Kidney (tissue), 14 donors: ENCODE results near the gene PRICKLE2. TPM values are rescaled to one million over a fixed set of nuclear protein-coding genes. Genes with fewer than 3 reads are reported as not detected.

Source experiments
- DNase-seq, 5 donors: peaks; one replicate each; pipeline ENCODE4 v3.0.0-alpha.2; 2013 to 2020
- FAIRE-seq: peaks from 2 replicates; lab custom pipeline; 2012; peaks lifted over from hg19 to GRCh38; lab: Jason Lieb, UNC
- H3K27ac ChIP-seq, 2 donors: one replicate each; pipeline ENCODE4 v1.7.0; 2013; ENCODE audit warnings: low read depth in 2 of 2, low read length in 2 of 2, inconsistent platforms in 1 of 2
- H3K27me3 ChIP-seq: one replicate; pipeline ENCODE4 v1.7.1; 2013; ENCODE audit warnings: low read length, inconsistent platforms; ENCODE audit not compliant: control insufficient read depth, insufficient read depth
- H3K36me3 ChIP-seq, 3 donors: one replicate each; pipeline versions ENCODE4 v1.7.0 to v1.7.1; 2013; ENCODE audit warnings: low read length in 3 of 3, control low read depth in 1 of 3, inconsistent platforms in 1 of 3; ENCODE audit not compliant: insufficient read depth in 3 of 3, control insufficient read depth in 2 of 3
- H3K4me1 ChIP-seq, 3 donors: one replicate each; pipeline versions ENCODE4 v1.7.0 to v1.7.1; 2013; ENCODE audit warnings: low read length in 3 of 3, inconsistent platforms in 1 of 3, low read depth in 1 of 3; ENCODE audit not compliant: control insufficient read depth in 2 of 3, insufficient read depth in 2 of 3
- H3K4me3 ChIP-seq, 3 donors: one replicate each; pipeline versions ENCODE4 v1.7.0 to v1.8.1; 2013; ENCODE audit warnings: low read length in 3 of 3, control low read depth in 1 of 3, inconsistent platforms in 1 of 3
- H3K9ac ChIP-seq, 3 donors: one replicate each; pipeline versions ENCODE4 v1.7.0 to v1.7.1; 2013; ENCODE audit warnings: low read length in 3 of 3, control low read depth in 1 of 3, inconsistent platforms in 1 of 3
- H3K9me3 ChIP-seq, 3 donors: one replicate each; pipeline versions ENCODE4 v1.7.0 to v1.7.1; 2013; ENCODE audit warnings: low read length in 3 of 3, control low read depth in 1 of 3, inconsistent platforms in 1 of 3; ENCODE audit not compliant: control insufficient read depth in 2 of 3, insufficient read depth in 1 of 3
- CTCF ChIP-seq: IDR thresholded peaks from 3 replicates; pipeline ENCODE4 v1.5.1; 2012; ENCODE audit warnings: mild to moderate bottlenecking, moderate library complexity, borderline replicate concordance; ENCODE audit not compliant: insufficient read depth; ENCODE audit errors: extremely low read depth
- intact Hi-C: fragments of 100-400 bp; cut with DNase I; formaldehyde crosslinking; loops from one replicate; pipeline ENCODE4 v1.11.1; 2022
- polyA plus RNA-seq: library from polyadenylated mRNA; stranded (reverse); fragments of 350-450 nt; fragmentation: Illumina TruSeq; extraction: RNeasy Lipid Tissue Mini Kit (QIAGEN cat#74804); gene quantifications from one replicate; pipeline ENCODE4 v1.2.3, GENCODE V29; 2014; ENCODE audit warnings: low read depth, low replicate concordance; ENCODE audit not compliant: insufficient read depth
- total RNA-seq: library from RNA; stranded (reverse); fragmentation: NEBNext Ultra II Directional; extraction: Animal tissue kit (Norgen Biotek cat#: 25700); gene quantifications from one replicate; pipeline ENCODE4 v1.2.1, GENCODE V29; 2021
- donor health status: control.
- donor health status: control.
- donor health status: control.
- donor health status: control.
- donor health status: control.
- donor health status: DM: yes; HTN: yes; CAD: no.
- donor health status: Normal renal cell carcinoma (clear cell type).

The PRICKLE2 gene
- total and polyA plus RNA-seq, 2 donors from 2014 or later: 3.5 to 22.9 TPM

GRCh38 chr3:64203969-64204908 lies 21.0 kb downstream of the PRICKLE2 start:
- H3K4me3 ChIP-seq: no peak overlapping the region
- no peaks in the 10 kb centered on the region for H3K36me3 ChIP-seq
- DNase-seq (peak in 1 of 5 donors; percentile 37), FAIRE-seq (no peak)
- TF ChIP-seq CTCF: no peak
- intact Hi-C loops: no loop called here
- no peak overlapping the region for H3K9ac ChIP-seq
- H3K27ac ChIP-seq: peak overlapping the region in 1 of 2 donors; percentile 61
- peaks cover 0 to 4% (median 4%) of the 10 kb centered on the region in 3 donors for H3K4me1 ChIP-seq
- H3K9me3 ChIP-seq: no peaks in the 10 kb centered on the region
- no peaks in the 10 kb centered on the region for H3K27me3 ChIP-seq

GRCh38 chr3:64203216-64203615 lies 22.1 kb downstream of the PRICKLE2 start:
- Histone ChIP-seq H3K27me3 (no peaks in the 10 kb centered on the region), H3K27ac (no peak overlapping the region), H3K4me3 (no peak overlapping the region), H3K9ac (no peak overlapping the region), H3K9me3 (no peaks in the 10 kb centered on the region), H3K36me3 (no peaks in the 10 kb centered on the region), H3K4me1 (peaks cover 0 to 5% (median 4%) of the 10 kb centered on the region in 3 donors)
- FAIRE-seq (no peak), DNase-seq (no peak)
- intact Hi-C loops: no loop called here
- no peak for TF ChIP-seq CTCF

DNA sequence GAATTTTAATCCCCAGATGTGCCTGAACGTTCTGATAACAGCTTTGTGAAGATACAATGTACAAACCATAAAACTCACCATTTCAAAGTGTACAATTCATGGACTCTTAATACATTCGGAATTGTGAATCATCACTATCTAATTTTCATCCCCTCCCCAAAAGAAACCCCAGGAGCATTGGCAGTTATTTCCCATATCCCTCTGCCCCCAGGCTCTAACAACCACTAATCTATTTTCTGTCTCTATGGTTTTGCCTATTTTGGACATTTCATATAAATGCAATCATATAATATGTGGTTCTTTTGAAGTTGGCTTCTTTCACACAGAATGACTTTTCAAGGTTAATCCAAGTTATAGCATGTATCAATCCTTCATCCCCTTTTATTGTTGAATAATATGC lies 25.3 kb downstream of the PRICKLE2 start:
- FAIRE-seq: no peak

More for the DNA sequence above, 25.3 kb downstream of the PRICKLE2 start:
- Histone ChIP-seq H3K4me1 (peaks cover 0 to 5% (median 4%) of the 10 kb centered on the region in 3 donors), H3K36me3 (peaks cover 0 to 10% (median 3%) of the 10 kb centered on the region in 3 donors), H3K9ac (no peak overlapping the region), H3K4me3 (no peak overlapping the region), H3K27ac (no peak overlapping the region), H3K9me3 (no peaks in the 10 kb centered on the region), H3K27me3 (no peaks in the 10 kb centered on the region)
- DNase-seq: no peak
- no peak for TF ChIP-seq CTCF
- intact Hi-C loops: no loop called here
